ENCODE data around the gene ECHDC3. TPM values are rescaled to one million over a fixed set of nuclear protein-coding genes. Genes with fewer than 3 reads are reported as not detected.
A peak's percentile ranks its signal among the peaks of the same experiment; 100 is the strongest.

Gene ECHDC3
- total RNA-seq, 1 experiment from 2014 or later, result 15.7 TPM

DNA sequence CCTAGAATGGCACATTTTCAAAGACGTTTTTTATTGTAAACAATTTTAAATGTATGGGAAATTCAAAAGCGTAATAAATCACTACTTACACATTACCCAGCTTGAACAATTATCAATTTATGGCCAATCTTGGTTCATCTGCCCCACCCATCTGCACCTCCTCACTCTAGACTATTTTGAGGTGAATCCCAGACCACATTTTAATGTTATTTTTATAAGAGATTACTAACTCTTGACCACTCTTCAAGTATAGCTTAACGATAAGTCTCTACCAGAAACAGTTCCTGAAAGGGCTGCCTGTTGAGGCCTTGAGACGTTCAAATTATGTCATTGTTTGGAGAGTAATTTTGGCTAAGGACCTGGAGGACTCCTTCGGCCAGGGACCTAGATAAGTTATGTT, 33.2 kb downstream of the ECHDC3 start:
- DNase-seq (ENCODE audit: extremely low read depth, low read depth), result no peak

- DNase-seq (ENCODE audit: extremely low read depth, low read depth), result no peak
Measured at GRCh38 chr10:11776080-11776479, 33.9 kb downstream of the ECHDC3 start.

GRCh38 chr10:11781114-11781513, 38.9 kb downstream of the ECHDC3 start:
- DNase-seq (ENCODE audit: extremely low read depth, low read depth), result no peak

DNA sequence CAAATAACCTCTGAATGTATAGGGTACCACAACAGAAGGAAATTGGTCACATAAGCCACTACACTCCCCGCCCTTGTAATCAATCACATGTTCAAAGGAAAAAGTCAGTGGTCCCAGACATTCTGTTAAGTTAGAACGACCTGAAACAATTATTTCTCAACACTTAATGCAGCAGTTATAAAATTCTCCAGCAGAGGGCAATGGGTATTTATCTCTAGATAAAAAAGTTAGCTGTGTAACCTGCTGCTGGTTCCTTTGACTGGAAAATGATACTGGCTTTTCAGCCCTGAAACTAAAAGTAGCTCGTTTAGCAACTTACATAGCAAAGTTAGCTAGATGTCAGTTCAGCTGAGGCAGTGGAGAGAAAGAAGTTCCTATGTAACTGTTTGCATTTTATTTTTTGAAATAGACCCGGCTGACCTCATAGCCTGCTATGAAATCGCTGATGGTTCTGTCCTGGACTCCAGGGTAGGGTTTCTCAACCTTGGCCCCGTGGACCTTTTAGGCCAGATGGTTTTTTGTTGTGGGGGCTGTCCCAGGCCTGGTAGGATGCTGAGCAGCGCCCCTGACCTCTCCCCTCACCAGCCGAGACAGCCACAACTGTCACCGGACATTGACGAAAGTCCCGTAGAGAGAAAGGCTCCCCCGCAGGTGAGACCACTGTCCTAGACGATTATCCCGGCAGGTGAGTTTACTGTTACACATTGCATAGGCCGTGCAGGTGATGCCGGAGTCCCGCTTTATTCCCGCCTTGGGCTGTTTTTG, 40.8 kb downstream of the ECHDC3 start:
- DNase-seq (ENCODE audit: extremely low read depth, low read depth), result peak; percentile 47

DNA sequence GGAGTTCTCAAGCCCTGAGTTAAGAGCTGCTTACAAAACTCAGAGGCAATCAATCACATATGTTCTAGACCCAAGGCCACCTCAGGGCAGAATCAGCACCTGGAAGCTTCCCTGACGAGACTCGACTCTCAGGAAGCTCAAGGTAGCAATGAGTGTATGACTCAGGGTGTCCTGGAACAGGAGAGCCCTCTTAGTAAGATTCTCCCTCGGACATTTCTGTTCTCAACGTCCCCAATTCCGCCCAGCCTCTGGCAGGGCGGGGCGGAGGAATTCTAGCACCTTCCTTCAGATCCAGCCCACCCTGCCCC, 41.3 kb downstream of the ECHDC3 start:
- no peak for DNase-seq (ENCODE audit: extremely low read depth, low read depth)

DNA sequence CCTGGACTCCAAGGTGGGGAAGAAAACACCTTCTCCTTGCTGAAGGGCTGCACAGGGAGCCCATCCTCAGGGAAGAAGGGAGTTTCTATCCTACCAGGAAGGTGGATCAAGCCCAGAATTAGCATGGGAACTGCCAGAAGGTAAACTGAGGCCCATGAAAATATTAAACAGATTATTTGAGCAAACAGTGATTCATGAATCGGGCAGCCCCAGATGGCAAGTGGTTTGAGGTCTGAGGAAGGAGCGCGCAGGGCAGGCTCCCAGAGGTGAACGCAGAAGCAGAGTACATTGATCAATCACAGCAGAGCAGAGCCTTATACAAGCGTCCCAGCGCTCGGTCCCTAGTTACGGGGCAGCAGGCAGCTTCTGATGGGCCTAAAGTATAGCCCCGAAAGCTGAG, 45.2 kb downstream of the ECHDC3 start:
- DNase-seq (ENCODE audit: extremely low read depth, low read depth), result no peak

GRCh38 chr10:11787846-11788245, 45.7 kb downstream of the ECHDC3 start:
- DNase-seq (ENCODE audit: extremely low read depth, low read depth), result no peak

DNA sequence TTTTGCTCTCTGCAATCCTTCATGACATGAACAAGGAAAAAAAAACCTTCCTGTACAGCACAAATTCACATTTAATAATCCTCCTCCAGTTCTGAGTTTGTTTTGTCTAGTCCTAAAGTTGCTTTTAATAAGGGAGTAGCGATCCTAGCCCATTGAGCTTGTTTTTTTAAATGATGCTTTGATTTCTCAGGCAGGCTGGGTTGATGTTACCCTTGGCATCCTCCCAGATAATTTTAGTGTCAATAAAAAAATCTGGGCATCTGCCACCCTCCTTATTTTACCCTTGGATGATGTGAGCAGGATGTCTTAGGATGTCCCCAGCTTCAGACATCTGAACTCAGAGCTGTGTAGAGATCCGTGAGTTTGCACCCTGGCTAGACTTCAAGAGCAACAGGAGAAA, 47.1 kb downstream of the ECHDC3 start:
- no peak for DNase-seq (ENCODE audit: extremely low read depth, low read depth)

DNA sequence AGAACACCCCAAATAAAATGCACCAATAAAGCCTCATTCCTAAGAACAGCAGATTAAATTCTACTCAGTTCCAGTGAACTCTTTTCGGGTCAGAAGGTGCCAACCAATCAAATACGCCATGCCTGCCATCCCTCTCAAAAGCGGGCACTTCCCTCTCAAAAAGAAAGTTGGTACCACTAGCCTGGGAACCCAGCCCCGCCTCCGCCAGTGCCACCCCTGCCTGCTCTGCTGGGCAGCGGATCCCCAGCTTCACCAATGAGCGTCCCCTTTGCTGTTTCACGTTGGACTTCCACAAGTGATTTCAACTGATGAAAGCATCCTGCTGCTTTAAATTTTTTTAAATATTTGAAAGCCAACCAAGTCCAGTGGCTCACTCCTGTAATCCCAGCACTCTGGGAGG, 47.8 kb downstream of the ECHDC3 start:
- no peak for DNase-seq (ENCODE audit: extremely low read depth, low read depth)

DNA sequence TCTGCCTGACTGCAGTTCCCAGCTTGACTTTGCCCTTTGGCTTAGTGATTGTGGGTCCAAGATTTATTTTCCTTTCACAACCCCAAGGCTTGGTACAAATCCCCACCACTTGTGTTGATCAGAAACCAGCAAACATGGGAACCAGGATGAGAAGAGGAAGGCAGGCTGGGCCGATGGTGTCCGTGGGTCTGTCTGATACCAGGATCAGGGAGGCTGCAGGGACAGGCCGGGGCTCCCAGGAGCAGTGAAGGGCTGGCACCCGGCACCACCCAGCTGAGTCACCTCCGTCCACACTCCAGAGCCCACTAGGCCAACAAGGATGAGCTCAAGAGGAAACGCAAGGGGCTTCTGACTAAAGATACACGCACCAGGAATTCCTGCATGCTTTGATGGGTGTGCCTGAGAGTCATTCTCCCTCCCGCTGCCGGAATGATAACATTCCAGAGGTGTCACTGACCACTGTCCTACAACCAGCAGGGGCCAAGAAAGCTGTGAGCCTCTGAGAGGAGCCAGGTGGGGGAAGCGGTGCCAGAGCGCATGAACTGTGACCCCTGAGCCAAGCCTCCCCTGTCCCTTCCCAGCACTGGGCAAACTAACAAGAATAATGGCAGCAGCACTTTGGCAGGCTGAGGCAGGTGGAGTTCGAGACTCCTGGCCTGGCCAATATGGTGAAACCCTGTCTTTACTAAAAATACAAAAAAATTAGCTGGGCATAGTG, 51.7 kb downstream of the ECHDC3 start:
- DNase-seq (ENCODE audit: extremely low read depth, low read depth), result peak; percentile 75

DNA sequence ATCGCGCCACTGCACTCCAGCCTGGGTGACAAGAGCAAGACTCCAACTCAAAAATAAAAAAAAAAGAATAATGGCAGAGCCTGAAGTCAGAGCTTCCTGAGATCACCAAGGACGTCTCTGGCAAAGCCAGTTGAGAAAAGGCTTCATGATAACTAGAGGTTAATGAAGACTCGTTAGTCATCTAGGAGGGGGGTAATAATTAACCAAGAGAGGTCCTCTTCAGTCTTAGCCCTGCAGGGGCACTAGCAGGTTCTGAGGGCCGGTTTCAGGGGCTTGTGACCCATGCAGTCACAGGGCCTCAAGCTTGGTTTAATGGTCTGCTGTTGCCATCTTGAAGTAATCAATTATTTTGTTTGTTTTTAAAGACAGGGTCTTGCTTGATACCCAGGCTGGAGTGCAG, 52.4 kb downstream of the ECHDC3 start:
- DNase-seq (ENCODE audit: extremely low read depth, low read depth), result no peak

DNA sequence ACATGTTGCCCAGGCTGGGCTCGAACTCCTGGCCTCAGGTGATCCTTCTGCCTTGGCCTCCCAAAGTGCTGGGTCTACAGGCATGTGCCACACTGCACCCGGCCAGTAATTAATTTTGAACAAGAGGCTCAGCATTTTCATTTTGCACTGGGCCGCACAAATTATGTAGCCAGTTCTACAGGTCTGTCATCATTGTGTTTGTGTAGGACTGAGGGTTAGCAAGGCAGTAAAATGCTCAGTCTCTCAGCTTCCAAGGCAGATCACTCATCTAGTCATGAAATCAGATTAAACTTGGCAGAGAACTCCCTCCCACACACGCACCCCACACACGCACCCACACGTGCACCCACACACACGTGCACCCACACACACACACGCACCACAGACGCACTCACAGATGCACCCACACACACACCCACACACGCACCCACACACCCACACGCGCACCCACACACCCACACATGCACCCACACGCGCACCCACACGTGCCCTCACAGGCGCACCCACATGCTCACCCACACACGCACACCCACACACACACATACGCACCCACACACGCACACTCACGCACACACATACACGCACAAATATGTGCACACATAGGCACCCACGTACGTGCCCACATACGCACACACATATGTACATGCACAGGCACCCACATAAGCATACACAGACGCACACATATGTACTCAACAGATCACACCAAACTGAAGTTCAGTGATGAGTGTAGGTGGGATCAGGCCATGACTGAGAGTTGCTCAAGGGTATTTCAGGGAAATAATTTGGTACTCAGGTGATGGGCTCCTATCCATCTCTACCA, 53.1 kb downstream of the ECHDC3 start:
- no peak for DNase-seq (ENCODE audit: extremely low read depth, low read depth)

DNA sequence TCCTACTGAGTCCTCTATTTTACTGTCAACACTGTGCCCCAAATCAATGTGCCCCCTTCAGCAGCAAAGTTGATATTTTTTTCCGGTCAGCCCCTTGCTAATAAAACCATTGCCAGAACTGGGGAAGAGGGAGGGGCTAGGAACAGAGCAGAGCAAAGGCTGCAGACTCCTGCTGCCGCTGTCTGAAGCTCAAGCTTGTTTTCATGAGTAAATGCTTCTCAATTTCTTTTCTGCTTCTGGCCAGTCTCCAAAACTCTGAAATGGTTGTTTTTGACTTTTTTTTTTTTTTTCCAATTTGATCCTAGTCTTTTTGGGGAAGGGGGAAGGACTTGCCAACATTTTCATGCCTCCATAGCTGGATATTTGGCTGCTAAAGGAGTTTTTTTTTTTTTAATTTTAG, 54.3 kb downstream of the ECHDC3 start:
- no peak for DNase-seq (ENCODE audit: extremely low read depth, low read depth)

GRCh38 chr10:11797281-11797680, 55.1 kb downstream of the ECHDC3 start:
- DNase-seq (ENCODE audit: extremely low read depth, low read depth), result no peak

DNA sequence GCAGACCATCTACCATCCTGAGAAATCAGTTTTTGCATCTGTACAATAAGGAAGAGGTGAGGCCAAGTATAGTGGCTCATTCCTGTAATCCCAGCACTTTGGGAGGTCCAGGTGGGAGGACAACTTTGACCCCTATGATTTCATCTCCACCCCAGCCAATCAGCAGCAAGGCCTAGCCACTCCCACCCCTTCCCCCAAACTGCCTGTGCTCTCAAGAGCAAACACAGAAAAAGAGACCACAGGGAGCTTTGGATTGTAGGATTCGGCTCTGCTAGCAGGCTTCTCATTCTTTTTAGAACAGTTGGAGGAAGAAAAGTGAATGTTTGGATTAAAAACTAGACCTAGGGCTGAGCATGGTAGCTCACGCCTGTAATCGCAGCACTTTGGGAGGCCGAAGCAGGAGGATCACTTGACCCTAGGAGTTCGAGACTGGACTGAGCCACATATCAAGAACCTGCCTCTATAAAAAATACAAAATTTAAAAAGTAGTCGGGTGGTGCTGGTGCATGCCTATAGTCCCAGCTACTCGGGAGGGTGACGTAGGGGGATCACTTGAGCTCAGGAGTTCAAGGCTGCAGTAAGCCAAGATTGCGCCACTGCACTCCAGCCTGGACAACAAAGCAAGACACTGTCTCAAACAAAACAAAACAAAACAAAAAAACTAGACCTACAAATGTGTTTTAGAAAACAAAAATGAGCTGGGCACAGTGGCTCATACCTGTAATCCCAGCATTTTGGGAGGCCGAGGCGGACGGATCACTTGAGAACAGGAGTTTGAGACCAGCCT, 55.9 kb downstream of the ECHDC3 start:
- DNase-seq (ENCODE audit: extremely low read depth, low read depth), result no peak

- no peak for DNase-seq (ENCODE audit: extremely low read depth, low read depth)
Measured at GRCh38 chr10:11798845-11799735, 56.9 kb downstream of the ECHDC3 start.

DNA sequence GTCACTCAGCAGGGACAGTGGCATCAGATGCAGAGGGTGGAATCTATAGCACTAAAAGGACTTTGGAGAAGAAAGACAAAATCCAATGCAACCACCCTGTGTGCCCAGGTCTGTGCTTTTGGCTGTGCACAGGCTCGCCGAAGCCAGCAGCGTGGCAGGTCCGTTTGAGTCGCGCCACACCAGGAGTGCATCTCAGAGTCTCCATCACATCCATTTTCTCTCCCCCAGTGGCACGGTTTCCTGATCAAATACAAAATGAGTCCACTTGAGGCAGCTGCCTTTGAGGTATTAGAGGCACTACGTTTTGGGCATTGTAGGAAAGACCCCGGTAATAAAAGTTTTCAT, 57.5 kb downstream of the ECHDC3 start:
- DNase-seq (ENCODE audit: extremely low read depth, low read depth), result no peak

DNA sequence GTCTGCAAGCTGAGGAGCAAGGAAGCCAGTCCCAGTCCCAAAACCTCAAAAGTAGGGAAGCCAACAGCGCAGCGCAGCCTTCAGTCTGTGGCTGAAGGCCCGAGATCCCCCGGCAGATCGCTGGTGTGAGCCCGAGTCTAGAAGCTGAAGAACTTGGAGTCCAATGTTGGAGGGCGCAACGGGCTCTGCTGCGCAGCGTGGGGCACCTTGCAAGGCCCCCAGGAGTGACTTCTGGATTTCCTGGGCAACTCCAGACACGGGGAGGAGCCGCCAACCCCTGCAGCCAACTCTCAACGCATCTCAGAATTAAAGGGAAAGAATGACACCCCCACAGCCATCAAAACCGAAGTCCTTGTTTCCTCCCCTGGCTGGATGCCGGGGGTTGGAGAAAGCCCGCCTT, 62.2 kb downstream of the ECHDC3 start:
- DNase-seq (ENCODE audit: extremely low read depth, low read depth), result no peak

GRCh38 chr10:11805792-11806191, 63.6 kb downstream of the ECHDC3 start:
- DNase-seq (ENCODE audit: extremely low read depth, low read depth), result no peak

GRCh38 chr10:11806706-11807105, 64.5 kb downstream of the ECHDC3 start:
- no peak for DNase-seq (ENCODE audit: extremely low read depth, low read depth)
